Neural progenitor cell (in vitro differentiated cells): ENCODE measurements around the gene NEGR1. TPM values are rescaled to one million over a fixed set of nuclear protein-coding genes. Genes with fewer than 3 reads are reported as not detected.

Experiments used
- DNase-seq: peaks from one replicate; pipeline ENCODE4 v3.0.0-alpha.2; 2016; ENCODE audit warnings: low spot score
- H2AFZ ChIP-seq: fragments of 200-600 bp; sonication (generic); replicated peaks from 2 replicates; pipeline ENCODE4 v1.6.1; 2016; ENCODE audit warnings: antibody characterized with exemption
- H3F3A ChIP-seq: fragments of 200-600 bp; sonication (generic); 2 replicates; pipeline ENCODE4 v1.6.1; 2016; ENCODE audit warnings: antibody characterized with exemption, low read depth
- H3K27ac ChIP-seq: fragments of 200-600 bp; sonication (generic); 2 replicates; pipeline ENCODE4 v1.5.1; 2016; ENCODE audit warnings: mild to moderate bottlenecking
- H3K27me3 ChIP-seq: fragments of 200-600 bp; sonication (generic); 2 replicates; pipeline ENCODE4 v1.6.1; 2016; ENCODE audit warnings: mild to moderate bottlenecking, moderate library complexity
- H3K36me3 ChIP-seq: fragments of 200-600 bp; sonication (generic); 2 replicates; pipeline ENCODE4 v1.5.1; 2016
- H3K4me1 ChIP-seq: fragments of 200-600 bp; sonication (generic); 2 replicates; pipeline ENCODE4 v1.6.1; 2016; ENCODE audit warnings: mixed run types
- H3K4me2 ChIP-seq: fragments of 200-600 bp; sonication (generic); 2 replicates; pipeline ENCODE4 v1.6.1; 2016
- H3K4me3 ChIP-seq: fragments of 200-600 bp; sonication (generic); 2 replicates; pipeline ENCODE4 v1.5.1; 2016
- H3K79me2 ChIP-seq: fragments of 200-600 bp; sonication (generic); 2 replicates; pipeline ENCODE4 v1.6.1; 2016; ENCODE audit warnings: low read depth
- H3K9ac ChIP-seq: fragments of 200-600 bp; sonication (generic); 2 replicates; pipeline ENCODE4 v1.6.1; 2016
- H3K9me3 ChIP-seq: fragments of 200-600 bp; sonication (generic); 2 replicates; pipeline ENCODE4 v1.5.1; 2016; ENCODE audit warnings: low read depth
- H4K20me1 ChIP-seq: fragments of 200-600 bp; sonication (generic); 2 replicates; pipeline ENCODE4 v1.6.1; 2016; ENCODE audit warnings: low read depth
- H3K27ac Mint-ChIP-seq: 3 replicates; pipeline ENCODE4 v1.8.0; 2021; ENCODE audit warnings: mixed read lengths
- H3K27me3 Mint-ChIP-seq: 2 replicates; pipeline ENCODE4 v1.8.0; 2022; ENCODE audit warnings: low read depth, mild to moderate bottlenecking, inconsistent platforms, moderate library complexity, mixed read lengths; ENCODE audit not compliant: insufficient read depth
- H3K36me3 Mint-ChIP-seq: 3 replicates; pipeline ENCODE4 v1.8.0; 2021; ENCODE audit warnings: mixed read lengths
- H3K4me1 Mint-ChIP-seq: 3 replicates; pipeline ENCODE4 v1.8.0; 2021; ENCODE audit warnings: mixed read lengths
- H3K4me3 Mint-ChIP-seq: 3 replicates; pipeline ENCODE4 v1.8.0; 2021; ENCODE audit warnings: mild to moderate bottlenecking, moderate library complexity, mixed read lengths
- H3K9me3 Mint-ChIP-seq: 3 replicates; pipeline ENCODE4 v1.8.0; 2020; ENCODE audit warnings: mixed read lengths
- EZH2 ChIP-seq: fragments of 200-600 bp; sonication (generic); IDR thresholded peaks from 2 replicates; pipeline ENCODE4 v1.6.1; 2017; ENCODE audit warnings: antibody characterized with exemption, mild to moderate bottlenecking, moderate library complexity
- EZH2phosphoT487 ChIP-seq: fragments of 200-600 bp; sonication (generic); IDR thresholded peaks from 2 replicates; pipeline ENCODE4 v1.6.1; 2017; ENCODE audit warnings: antibody characterized with exemption
- total RNA-seq: library from RNA; depleted of rRNA; stranded (reverse); fragments of >200 nt; gene quantifications from 2 replicates; pipeline ENCODE4 v1.2.3, GENCODE V29; 2015; ENCODE audit warnings: low replicate concordance
- TF ChIP-seq, protein P1 (sequence below): fragments of 200-600 bp; sonication (generic); IDR thresholded peaks from 2 replicates; pipeline ENCODE4 v1.5.1; 2017; ENCODE audit warnings: antibody characterized with exemption, mild to moderate bottlenecking

Gene NEGR1
- total RNA-seq, 1 donor from 2014 or later = 0.62 TPM

DNA sequence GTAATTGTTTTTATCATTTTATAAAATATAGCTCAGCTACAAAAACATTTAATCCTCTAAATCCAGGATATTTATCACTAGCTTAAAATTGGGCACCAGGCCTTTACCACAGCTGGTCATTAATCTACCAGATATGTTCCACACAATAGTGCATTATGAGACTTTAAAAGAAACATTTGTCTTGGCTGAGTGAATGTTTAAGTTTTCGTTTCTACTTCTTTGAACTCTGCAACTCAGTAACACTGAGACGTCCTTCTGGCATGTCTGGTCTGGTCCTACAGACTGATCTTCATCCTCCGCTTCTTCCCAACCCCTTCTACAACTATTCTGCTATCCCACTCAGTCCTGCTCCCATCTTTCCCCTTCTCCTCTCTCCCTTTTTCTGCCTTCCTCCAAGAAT is 296.2 kb downstream of the NEGR1 start:
- TF ChIP-seq EZH2phosphoT487 (no peak), EZH2 (no peak)
- TF ChIP-seq, protein P1, sequence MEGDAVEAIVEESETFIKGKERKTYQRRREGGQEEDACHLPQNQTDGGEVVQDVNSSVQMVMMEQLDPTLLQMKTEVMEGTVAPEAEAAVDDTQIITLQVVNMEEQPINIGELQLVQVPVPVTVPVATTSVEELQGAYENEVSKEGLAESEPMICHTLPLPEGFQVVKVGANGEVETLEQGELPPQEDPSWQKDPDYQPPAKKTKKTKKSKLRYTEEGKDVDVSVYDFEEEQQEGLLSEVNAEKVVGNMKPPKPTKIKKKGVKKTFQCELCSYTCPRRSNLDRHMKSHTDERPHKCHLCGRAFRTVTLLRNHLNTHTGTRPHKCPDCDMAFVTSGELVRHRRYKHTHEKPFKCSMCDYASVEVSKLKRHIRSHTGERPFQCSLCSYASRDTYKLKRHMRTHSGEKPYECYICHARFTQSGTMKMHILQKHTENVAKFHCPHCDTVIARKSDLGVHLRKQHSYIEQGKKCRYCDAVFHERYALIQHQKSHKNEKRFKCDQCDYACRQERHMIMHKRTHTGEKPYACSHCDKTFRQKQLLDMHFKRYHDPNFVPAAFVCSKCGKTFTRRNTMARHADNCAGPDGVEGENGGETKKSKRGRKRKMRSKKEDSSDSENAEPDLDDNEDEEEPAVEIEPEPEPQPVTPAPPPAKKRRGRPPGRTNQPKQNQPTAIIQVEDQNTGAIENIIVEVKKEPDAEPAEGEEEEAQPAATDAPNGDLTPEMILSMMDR = no peak
- Histone ChIP-seq H4K20me1 (no peaks in the 10 kb centered on the region), H3K27me3 (no peaks in the 10 kb centered on the region), H3F3A (no peaks in the 10 kb centered on the region), H3K9ac (no peak overlapping the region), H3K9me3 (no peaks in the 10 kb centered on the region), H2AFZ (no peak overlapping the region), H3K27ac (no peak overlapping the region), H3K4me3 (no peak overlapping the region), H3K4me2 (no peak overlapping the region), H3K4me1 (no peaks in the 10 kb centered on the region), H3K36me3 (no peaks in the 10 kb centered on the region), H3K79me2 (no peaks in the 10 kb centered on the region)
- DNase-seq = no peak
- no peaks in the 10 kb centered on the region for H3K27me3 Mint-ChIP-seq
- H3K9me3 Mint-ChIP-seq = no peaks in the 10 kb centered on the region
- no peak overlapping the region for H3K4me3 Mint-ChIP-seq
- H3K36me3 Mint-ChIP-seq = no peaks in the 10 kb centered on the region
- H3K27ac Mint-ChIP-seq = no peak overlapping the region
- no peaks in the 10 kb centered on the region for H3K4me1 Mint-ChIP-seq

DNA sequence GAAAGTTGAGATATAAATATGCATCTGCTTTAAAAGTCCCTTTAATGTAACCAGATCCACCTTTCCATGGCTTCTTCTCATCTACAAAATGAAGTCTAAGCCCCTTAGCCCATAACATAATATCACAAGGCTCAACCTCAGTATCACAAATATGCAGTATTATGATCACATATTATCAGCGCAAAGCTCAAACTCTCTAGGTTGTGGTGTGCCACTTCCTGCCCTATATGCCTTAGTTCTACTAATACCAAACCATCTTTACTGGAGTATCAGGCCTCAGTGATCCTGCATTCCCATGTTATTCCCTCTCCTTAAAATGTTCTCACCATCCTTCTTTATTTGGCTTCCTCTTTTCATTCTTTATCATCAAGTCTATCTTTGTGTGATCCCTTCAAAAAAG is 301.8 kb downstream of the NEGR1 start:
- H3K4me1 ChIP-seq = no peaks in the 10 kb centered on the region
- no peak overlapping the region for H3K9ac ChIP-seq
- H3K27ac ChIP-seq = no peak overlapping the region
- no peaks in the 10 kb centered on the region for H3K27me3 ChIP-seq
- no peaks in the 10 kb centered on the region for H3K79me2 ChIP-seq
- no peak overlapping the region for H3K4me3 Mint-ChIP-seq
- no peaks in the 10 kb centered on the region for H4K20me1 ChIP-seq
- no peaks in the 10 kb centered on the region for H3K4me1 Mint-ChIP-seq
- H3K36me3 Mint-ChIP-seq = no peaks in the 10 kb centered on the region
- H3F3A ChIP-seq = no peaks in the 10 kb centered on the region
- H3K36me3 ChIP-seq = no peaks in the 10 kb centered on the region
- H3K9me3 Mint-ChIP-seq = no peaks in the 10 kb centered on the region
- H3K27ac Mint-ChIP-seq = no peak overlapping the region
- no peak overlapping the region for H2AFZ ChIP-seq
- no peak overlapping the region for H3K4me3 ChIP-seq
- H3K4me2 ChIP-seq = no peak overlapping the region
- H3K9me3 ChIP-seq = no peaks in the 10 kb centered on the region
- no peak for TF ChIP-seq EZH2phosphoT487
- TF ChIP-seq, protein P1 = no peak
- TF ChIP-seq EZH2 = no peak
- DNase-seq = no peak
- H3K27me3 Mint-ChIP-seq = no peaks in the 10 kb centered on the region

DNA sequence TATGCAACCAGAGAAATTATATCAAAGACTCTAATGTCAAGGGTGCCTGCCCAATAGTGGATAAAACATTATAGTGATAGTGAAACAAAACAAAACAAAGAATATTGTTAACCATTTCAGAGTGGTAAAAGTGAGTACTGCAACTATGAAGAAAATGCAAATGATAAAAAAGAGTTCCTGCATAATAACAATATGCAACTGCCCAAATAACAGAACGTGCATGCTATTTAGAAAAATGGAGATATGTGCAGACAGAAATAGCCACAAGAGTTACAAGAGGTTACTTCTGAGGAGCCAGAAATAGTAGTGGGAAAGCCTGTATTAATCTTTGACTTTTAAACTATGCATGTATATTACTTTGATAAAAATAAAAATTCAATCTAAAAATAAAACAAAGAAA is 302.5 kb downstream of the NEGR1 start:
- Histone ChIP-seq H3K4me1 (no peaks in the 10 kb centered on the region), H2AFZ (no peak overlapping the region), H3K36me3 (no peaks in the 10 kb centered on the region), H3K79me2 (no peaks in the 10 kb centered on the region), H3K4me3 (no peak overlapping the region), H3K9ac (no peak overlapping the region), H3K27me3 (no peaks in the 10 kb centered on the region), H3K27ac (no peak overlapping the region), H3K4me2 (no peak overlapping the region), H4K20me1 (no peaks in the 10 kb centered on the region), H3K9me3 (no peaks in the 10 kb centered on the region), H3F3A (no peaks in the 10 kb centered on the region)
- no peak for DNase-seq
- no peaks in the 10 kb centered on the region for H3K27me3 Mint-ChIP-seq
- no peaks in the 10 kb centered on the region for H3K4me1 Mint-ChIP-seq
- H3K9me3 Mint-ChIP-seq = no peaks in the 10 kb centered on the region
- no peak overlapping the region for H3K27ac Mint-ChIP-seq
- TF ChIP-seq EZH2phosphoT487 = no peak
- TF ChIP-seq EZH2 = no peak
- TF ChIP-seq, protein P1 = no peak
- H3K36me3 Mint-ChIP-seq = no peaks in the 10 kb centered on the region
- H3K4me3 Mint-ChIP-seq = no peak overlapping the region
